Effector memory CD4-positive, alpha-beta T cell (primary cell): Measurements from ENCODE around the gene ATXN7L1.

Source experiments
- DNase-seq, 3 donors: peaks; one replicate each; pipeline ENCODE4 v3.0.0-alpha.2; 2020
- H3K27ac ChIP-seq: 2 replicates; pipeline ENCODE4 v1.7.0; 2013; ENCODE audit warnings: mild to moderate bottlenecking, low read length, moderate library complexity; ENCODE audit not compliant: insufficient read depth, poor library complexity, severe bottlenecking
- H3K27me3 ChIP-seq: replicated peaks from 2 replicates; pipeline ENCODE4 v1.7.0; 2013; ENCODE audit warnings: mild to moderate bottlenecking, low read length; ENCODE audit not compliant: insufficient read depth, control insufficient read depth, poor library complexity, severe bottlenecking
- H3K36me3 ChIP-seq: 2 replicates; pipeline ENCODE4 v1.7.0; 2013; ENCODE audit warnings: mild to moderate bottlenecking, low read length, moderate library complexity; ENCODE audit not compliant: control insufficient read depth, insufficient read depth
- H3K4me1 ChIP-seq: 2 replicates; pipeline ENCODE4 v1.7.0; 2013; ENCODE audit warnings: low read length, mild to moderate bottlenecking; ENCODE audit not compliant: control insufficient read depth, insufficient read depth, poor library complexity, severe bottlenecking
- H3K4me3 ChIP-seq: 2 replicates; pipeline ENCODE4 v1.7.0; 2013; ENCODE audit warnings: low read length, low read depth, mild to moderate bottlenecking; ENCODE audit not compliant: insufficient read depth, poor library complexity, severe bottlenecking
- H3K9me3 ChIP-seq: 2 replicates; pipeline ENCODE4 v1.7.0; 2013; ENCODE audit warnings: mild to moderate bottlenecking, low read length, moderate library complexity; ENCODE audit not compliant: control insufficient read depth

Gene ATXN7L1

DNA sequence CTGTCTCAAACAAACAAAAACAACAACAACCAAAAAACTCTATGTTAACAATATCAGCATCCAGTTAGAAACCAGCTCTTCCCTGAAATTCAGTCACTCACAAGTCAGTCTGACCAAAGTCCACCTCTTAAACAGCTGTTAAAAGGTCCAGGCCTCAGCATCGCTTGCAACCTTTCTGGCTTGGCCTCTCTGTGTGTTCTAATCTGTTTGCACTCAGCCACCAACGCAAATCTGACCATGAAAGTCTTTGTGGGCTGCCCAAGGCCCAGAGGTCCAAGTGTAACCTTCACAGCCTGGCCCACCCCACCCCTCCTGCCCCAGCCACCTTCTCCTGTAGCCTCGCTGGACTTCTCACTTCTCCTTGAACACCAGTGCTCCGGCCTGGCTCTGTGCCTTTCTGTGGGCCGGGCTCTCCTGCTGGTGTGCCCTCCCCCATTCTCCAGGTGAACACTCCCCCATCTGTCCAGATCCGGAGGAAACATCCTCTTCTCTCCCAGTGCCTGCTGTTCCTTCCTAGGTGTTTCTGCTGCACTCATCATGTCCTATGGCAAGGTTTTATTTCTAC lies 222.9 kb downstream of the ATXN7L1 start:
- no peaks in the 10 kb centered on the region for H3K4me1 ChIP-seq
- H3K27me3 ChIP-seq = no peaks in the 10 kb centered on the region
- H3K9me3 ChIP-seq = no peaks in the 10 kb centered on the region
- H3K36me3 ChIP-seq = peaks cover 34% of the 10 kb centered on the region
- no peak for DNase-seq
- no peak overlapping the region for H3K27ac ChIP-seq
- H3K4me3 ChIP-seq = no peak overlapping the region

DNA sequence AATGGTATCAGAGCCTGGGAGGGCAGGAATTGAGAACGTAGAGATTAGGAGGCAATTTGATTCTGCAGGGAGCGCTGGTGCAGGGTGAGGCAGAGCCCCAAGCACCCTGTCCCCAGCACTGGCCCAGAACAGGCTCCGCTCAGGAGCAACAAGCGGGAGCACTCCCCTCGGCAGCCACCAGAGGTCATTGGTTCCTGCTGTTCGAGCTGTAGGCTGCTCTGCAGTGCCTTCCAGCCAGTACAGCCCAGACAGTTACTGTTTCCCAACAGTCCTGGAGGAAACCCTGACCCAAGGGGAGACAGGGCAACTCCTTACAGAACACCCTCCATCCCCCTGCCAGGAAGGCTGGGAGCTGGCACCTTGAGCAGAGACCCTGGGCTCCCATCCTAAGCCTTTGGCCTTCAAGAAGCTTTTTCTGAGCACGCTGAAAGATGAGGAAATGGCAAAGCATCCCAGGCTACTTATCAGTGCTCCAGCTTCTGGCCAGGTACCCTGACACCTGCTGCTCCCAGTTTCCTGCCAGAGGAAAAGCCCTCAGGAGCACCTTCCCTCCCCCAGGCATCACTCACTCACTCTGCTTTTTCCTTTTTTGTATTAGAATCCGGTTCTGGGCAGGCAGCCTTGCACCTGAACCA lies 223.9 kb downstream of the ATXN7L1 start:
- no peak overlapping the region for H3K4me3 ChIP-seq
- H3K27me3 ChIP-seq = no peaks in the 10 kb centered on the region
- no peak overlapping the region for H3K27ac ChIP-seq
- H3K4me1 ChIP-seq = no peaks in the 10 kb centered on the region
- no peaks in the 10 kb centered on the region for H3K9me3 ChIP-seq
- peaks cover 42% of the 10 kb centered on the region for H3K36me3 ChIP-seq
- DNase-seq = peak; percentile 19 to 39 (median 30)

DNA sequence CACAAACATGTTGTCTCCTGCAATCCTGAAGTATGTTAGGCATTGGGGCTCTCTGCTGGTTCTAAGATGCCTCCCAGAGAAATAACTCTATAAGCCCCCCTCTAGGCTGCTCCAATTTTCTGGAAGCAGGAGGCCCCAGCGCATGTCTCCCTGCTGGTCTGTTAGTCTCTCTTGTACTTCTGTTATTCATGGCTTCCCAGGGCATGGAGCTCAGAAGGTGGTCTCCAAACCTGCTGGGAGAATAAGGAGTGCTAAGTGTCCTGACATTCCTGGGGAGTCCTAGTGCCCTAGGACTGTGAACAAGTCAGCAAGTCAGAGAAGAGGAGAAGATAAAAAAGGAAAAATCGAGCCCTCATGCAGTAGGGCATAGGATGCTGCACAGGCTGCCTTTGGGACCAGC lies 224.6 kb downstream of the ATXN7L1 start:
- Histone ChIP-seq H3K27me3 (no peaks in the 10 kb centered on the region), H3K4me1 (no peaks in the 10 kb centered on the region), H3K9me3 (no peaks in the 10 kb centered on the region), H3K4me3 (no peak overlapping the region), H3K27ac (no peak overlapping the region), H3K36me3 (peaks cover 45% of the 10 kb centered on the region)
- DNase-seq = no peak

DNA sequence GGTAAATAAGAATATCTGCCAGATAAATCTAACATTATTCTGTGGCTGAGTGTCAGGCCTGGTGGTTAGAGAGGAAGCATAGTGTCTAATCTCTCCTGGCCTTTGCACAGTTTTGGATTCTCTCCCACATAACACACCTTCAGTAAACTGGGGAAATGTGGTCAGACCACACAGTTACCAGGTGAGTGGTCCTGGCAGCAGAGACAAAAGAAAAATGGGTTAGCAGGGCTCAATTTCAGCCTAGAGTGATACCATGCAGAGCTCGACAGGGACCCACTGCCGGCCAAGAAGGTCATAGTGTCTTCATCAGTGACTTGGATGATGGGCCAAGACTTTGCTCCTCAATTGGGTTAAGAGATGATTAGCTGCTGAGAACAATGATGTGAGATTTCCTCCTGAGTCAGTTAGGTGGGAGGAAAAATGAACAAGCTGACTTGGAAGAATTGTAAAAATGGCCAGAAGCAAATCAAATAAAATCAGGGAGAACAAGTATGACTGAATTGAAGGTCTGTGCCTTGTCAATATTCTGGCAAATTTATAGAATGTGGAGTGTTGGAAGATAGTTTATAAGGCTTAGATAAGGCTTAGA lies 225.9 kb downstream of the ATXN7L1 start:
- no peak overlapping the region for H3K27ac ChIP-seq
- H3K36me3 ChIP-seq = peaks cover 39% of the 10 kb centered on the region
- H3K4me1 ChIP-seq = no peaks in the 10 kb centered on the region
- H3K27me3 ChIP-seq = no peaks in the 10 kb centered on the region
- DNase-seq = no peak
- H3K4me3 ChIP-seq = no peak overlapping the region
- H3K9me3 ChIP-seq = no peaks in the 10 kb centered on the region

DNA sequence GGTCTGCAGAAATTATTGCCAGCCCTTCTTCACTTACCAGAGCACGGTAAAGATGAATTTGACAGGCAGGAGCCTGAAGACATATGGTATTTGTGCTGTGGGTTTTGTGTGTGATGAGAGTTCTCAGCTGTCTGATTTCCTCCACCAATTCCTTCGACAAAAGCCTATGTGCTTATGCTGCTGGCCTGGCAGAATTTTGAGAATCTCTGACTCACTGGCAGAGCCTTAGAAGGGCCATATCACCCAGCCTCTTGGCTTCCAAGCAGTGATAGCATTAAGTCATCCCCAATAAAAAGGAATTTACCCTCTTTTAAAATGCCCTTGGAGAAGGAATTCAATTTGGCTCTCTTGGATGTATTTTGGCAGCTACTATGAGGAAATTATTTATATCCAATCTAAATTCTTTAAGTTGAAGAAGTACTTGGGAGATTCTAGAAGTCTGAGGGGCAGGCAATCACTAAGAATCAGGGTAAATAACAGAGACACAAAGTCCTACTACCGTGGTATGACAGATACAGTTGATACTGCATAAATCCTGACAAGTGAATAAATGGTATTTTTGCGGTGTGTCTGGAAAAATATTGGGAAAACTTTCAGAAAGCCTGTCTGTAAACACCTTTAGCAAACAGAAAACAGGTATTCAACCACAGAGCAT lies 226.5 kb downstream of the ATXN7L1 start:
- peaks cover 33% of the 10 kb centered on the region for H3K36me3 ChIP-seq
- DNase-seq = no peak
- H3K27me3 ChIP-seq = no peaks in the 10 kb centered on the region

DNA sequence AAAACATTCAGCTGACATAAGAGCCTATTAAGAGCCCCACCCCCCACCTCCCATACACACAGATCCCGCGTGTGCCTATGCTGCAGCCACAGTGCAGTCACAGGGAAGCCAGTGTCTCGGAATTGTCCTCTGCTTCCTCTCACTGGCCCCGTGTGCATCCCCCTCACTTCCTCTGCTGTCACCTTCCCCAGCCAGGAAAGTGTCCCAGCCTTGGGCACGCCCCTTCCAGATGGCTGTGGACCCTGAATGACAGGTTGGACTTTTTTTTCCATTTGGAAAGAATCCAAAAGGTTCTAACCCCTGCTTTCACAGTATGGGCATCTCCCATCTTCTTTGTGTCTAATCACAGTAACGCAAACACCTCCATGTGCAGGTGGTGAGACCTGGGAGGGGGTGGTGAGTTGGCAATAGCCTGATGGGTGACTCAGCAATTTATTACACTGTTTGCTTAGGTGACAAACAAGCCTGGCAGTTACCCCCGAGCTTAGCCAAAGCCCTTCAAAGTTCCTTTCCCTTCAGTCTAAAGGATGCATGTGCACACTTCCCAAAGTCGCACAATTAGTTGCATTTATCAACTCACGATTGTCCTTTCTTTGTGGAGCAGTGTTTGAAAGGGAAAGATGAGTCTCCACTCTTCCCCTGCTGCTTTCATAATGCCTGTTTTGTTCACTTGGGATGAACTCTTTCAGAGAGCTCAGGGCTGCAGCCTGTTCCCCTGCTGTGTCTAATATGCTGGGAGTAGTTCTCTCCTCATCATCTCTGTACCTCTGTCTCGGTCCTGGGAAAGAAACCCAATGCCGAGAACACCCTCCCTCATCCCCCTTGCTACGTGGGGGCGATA lies 227.6 kb downstream of the ATXN7L1 start:
- Histone ChIP-seq H3K4me3 (no peak overlapping the region), H3K27me3 (no peaks in the 10 kb centered on the region), H3K4me1 (no peaks in the 10 kb centered on the region), H3K27ac (no peak overlapping the region), H3K36me3 (peaks cover 32% of the 10 kb centered on the region), H3K9me3 (no peaks in the 10 kb centered on the region)
- DNase-seq = no peak

More for the DNA sequence above, 226.5 kb downstream of the ATXN7L1 start:
- H3K4me3 ChIP-seq = no peak overlapping the region
- no peak overlapping the region for H3K27ac ChIP-seq
- H3K4me1 ChIP-seq = no peaks in the 10 kb centered on the region
- no peaks in the 10 kb centered on the region for H3K9me3 ChIP-seq

DNA sequence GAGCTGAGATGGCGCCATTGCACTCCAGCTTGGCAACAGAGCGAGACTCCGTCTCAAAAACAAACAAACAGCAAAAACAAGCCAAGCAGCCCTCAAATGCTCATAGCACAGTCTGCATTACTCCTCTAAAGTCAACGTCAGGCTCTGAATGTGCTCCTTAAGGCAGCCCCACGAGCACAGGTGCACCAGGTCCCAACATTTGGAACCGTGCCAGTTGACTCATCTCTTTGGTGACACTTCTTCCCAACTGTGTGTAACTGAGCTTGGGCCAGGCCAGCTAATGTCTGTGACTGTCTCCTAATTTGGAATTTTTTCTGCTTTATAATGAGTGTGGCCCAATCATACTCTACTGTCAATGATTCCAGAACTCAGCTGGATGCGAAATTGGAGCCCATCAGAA lies 228.8 kb downstream of the ATXN7L1 start:
- H3K9me3 ChIP-seq = no peaks in the 10 kb centered on the region
- H3K36me3 ChIP-seq = peaks cover 36% of the 10 kb centered on the region
- H3K27ac ChIP-seq = no peak overlapping the region
- no peak for DNase-seq
- H3K27me3 ChIP-seq = no peaks in the 10 kb centered on the region
- no peak overlapping the region for H3K4me3 ChIP-seq
- H3K4me1 ChIP-seq = no peaks in the 10 kb centered on the region

DNA sequence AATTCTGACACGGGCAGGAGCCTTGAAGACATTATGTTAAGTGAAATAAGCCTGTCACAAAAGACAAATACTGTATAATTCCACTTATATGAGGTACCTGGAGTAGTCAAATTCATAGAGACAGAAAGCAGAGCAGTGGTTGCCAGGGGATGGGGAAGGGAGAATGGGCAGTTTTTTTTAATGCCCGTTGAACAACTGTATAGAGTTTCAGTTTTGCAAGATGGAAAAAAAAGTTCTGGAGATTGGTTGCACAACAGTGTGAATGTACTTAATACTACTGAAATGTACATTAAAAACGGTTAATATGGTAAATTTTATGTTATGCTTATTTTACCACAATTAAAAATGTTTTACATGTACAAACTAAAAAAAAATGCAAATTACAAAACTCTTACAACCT lies 231.5 kb downstream of the ATXN7L1 start:
- peaks cover 45% of the 10 kb centered on the region for H3K36me3 ChIP-seq
- no peaks in the 10 kb centered on the region for H3K9me3 ChIP-seq
- no peak overlapping the region for H3K4me3 ChIP-seq
- DNase-seq = no peak
- no peaks in the 10 kb centered on the region for H3K4me1 ChIP-seq
- no peaks in the 10 kb centered on the region for H3K27me3 ChIP-seq
- no peak overlapping the region for H3K27ac ChIP-seq

DNA sequence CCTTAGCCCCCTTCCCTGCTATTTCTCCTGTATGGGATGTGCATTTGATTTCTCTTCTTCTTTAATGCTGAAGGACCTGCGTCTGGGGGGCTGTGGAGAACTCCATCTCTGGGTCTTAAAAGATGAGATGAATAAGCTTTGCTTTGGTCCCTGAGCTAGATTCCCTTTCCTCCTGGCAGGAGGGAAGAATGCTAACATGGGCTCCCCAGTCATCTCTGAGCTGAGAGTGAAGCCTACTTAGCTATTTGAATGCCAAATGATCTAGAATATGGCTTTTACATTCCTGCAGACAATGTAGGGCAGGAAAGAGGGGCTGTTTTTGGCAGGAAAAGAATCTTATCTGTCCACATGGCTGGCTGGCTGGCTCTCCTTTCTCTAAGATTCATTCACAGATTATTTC lies 232.5 kb downstream of the ATXN7L1 start:
- H3K4me1 ChIP-seq = no peaks in the 10 kb centered on the region
- H3K27me3 ChIP-seq = no peaks in the 10 kb centered on the region
- DNase-seq = no peak
- H3K9me3 ChIP-seq = no peaks in the 10 kb centered on the region
- no peak overlapping the region for H3K27ac ChIP-seq
- no peak overlapping the region for H3K4me3 ChIP-seq
- peaks cover 40% of the 10 kb centered on the region for H3K36me3 ChIP-seq
